Measurements from ENCODE around the gene KRTAP10-4.

GRCh38 chr21:44555200-44555875 lies 18.2 kb upstream of the KRTAP10-4 start:
- TF ChIP-seq CTCF (IDR thresholded peaks at IDR 0.05) (no peak), POLR2A (IDR thresholded peaks at IDR 0.05) (no peak)
